ENCODE data around the gene RGS10. TPM values are rescaled to one million over a fixed set of nuclear protein-coding genes. Genes with fewer than 3 reads are reported as not detected.

Gene RGS10
- total and polyA plus RNA-seq, 10 of the 15 experiments (the other 5 are each of a cell fraction or from before 2014, with no cell fraction given) = 72.8 to 193 (median 127) TPM

DNA sequence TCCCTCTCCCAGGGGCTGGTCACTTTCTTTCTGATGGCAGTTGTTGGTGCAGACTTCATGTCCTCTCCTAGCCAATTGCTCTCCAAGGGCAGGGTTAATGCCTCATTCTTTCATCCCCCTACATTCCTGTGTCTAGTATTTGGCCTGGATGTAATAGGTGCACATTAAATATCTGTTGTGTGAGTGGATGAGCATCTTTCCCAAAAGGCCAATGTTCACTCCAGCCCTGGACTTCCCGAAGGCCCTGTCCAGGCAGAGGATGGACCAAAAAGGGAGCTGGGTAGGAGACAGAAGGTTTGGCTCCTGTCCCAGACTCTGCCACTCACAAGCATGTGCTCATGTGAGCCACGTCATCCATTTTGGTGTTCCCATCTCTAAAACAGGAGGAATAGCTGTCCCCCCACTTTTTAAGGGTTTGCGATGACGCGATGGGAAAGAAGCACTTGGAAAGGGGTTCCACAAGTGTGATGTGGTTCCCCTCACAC lies 47.5 kb downstream of the RGS10 start:
- peaks cover 12% of the 10 kb centered on the region for H3K4me1 ChIP-seq (ENCODE audit: control insufficient read depth, insufficient read depth, low read length)
- H3K27ac ChIP-seq (ENCODE audit: control insufficient read depth, insufficient read depth) = no peak overlapping the region
- intact Hi-C loops (cut with micrococcal nuclease; ENCODE audit: unreplicated experiment) = no loop called here

DNA sequence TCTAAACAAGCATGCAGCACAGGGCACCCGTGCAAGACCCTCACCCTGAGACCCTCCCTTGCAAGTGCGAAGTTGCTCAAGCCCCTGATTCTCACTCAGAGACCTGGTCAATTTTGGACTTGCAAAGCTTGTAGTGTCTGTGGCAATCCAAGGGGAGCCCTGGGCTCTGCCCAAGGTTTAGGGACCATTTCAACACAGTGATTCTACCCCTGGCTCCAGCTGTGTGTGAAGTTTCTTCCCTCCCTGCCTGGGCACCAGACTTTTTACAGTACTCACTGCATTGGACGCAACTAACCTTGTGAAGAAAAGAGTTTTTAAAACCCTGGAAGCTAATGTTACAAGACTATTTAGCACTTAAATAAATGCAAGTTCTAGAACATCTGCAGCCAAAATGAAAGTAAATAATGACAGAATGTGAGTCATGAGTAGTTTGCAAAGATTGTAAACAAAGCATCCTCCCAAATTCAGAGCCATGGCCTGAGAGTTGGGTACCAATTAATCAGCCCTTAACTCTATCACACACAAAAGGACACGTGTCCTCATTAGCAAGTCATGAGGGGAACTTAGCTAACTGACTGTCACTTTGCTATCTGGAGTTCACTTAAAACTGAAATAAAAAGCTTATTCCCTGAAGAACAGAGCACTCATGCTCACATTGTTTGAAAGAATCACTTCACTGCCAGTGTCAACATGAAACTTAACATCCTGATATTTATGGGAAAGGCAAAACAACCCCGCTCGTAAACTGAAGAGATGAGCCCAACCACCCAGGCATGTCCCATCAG lies 48.1 kb downstream of the RGS10 start:
- ATAC-seq = no peak
- TF ChIP-seq, protein P1, sequence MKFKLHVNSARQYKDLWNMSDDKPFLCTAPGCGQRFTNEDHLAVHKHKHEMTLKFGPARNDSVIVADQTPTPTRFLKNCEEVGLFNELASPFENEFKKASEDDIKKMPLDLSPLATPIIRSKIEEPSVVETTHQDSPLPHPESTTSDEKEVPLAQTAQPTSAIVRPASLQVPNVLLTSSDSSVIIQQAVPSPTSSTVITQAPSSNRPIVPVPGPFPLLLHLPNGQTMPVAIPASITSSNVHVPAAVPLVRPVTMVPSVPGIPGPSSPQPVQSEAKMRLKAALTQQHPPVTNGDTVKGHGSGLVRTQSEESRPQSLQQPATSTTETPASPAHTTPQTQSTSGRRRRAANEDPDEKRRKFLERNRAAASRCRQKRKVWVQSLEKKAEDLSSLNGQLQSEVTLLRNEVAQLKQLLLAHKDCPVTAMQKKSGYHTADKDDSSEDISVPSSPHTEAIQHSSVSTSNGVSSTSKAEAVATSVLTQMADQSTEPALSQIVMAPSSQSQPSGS (IDR thresholded peaks at IDR 0.05; ENCODE audit: low read length) = no peak
- TF ChIP-seq RAD51 (IDR thresholded peaks at IDR 0.05) (peak; percentile 69), ZNF384 (IDR thresholded peaks at IDR 0.05; ENCODE audit: borderline replicate concordance, low read depth, low read length) (no peak)
- TF ChIP-seq, protein P2, sequence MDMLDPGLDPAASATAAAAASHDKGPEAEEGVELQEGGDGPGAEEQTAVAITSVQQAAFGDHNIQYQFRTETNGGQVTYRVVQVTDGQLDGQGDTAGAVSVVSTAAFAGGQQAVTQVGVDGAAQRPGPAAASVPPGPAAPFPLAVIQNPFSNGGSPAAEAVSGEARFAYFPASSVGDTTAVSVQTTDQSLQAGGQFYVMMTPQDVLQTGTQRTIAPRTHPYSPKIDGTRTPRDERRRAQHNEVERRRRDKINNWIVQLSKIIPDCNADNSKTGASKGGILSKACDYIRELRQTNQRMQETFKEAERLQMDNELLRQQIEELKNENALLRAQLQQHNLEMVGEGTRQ (IDR thresholded peaks at IDR 0.05; ENCODE audit: borderline replicate concordance, low read depth, low read length) = peak; percentile 5; the same call in 1 of the 2 replicates
- TF ChIP-seq, protein P3, sequence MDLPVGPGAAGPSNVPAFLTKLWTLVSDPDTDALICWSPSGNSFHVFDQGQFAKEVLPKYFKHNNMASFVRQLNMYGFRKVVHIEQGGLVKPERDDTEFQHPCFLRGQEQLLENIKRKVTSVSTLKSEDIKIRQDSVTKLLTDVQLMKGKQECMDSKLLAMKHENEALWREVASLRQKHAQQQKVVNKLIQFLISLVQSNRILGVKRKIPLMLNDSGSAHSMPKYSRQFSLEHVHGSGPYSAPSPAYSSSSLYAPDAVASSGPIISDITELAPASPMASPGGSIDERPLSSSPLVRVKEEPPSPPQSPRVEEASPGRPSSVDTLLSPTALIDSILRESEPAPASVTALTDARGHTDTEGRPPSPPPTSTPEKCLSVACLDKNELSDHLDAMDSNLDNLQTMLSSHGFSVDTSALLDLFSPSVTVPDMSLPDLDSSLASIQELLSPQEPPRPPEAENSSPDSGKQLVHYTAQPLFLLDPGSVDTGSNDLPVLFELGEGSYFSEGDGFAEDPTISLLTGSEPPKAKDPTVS (IDR thresholded peaks at IDR 0.05; ENCODE audit: low read depth, low read length) = no peak
- no peak overlapping the region for H2AFZ ChIP-seq (ENCODE audit: control insufficient read depth, low read depth, low read length)
- SMC1A ChIA-PET (ENCODE audit: uncharacterized antibody, unreplicated experiment) = interaction anchor here (0.8 to 0.9 kb wide), 2 partner anchors 33 to 314 kb away, joined by 3 read pairs; no protein-coding TSS in a partner anchor
- no peak for FAIRE-seq
- no peak overlapping the region for H3K27ac ChIP-seq (ENCODE audit: control insufficient read depth, insufficient read depth)
- H3K4me1 ChIP-seq (ENCODE audit: control insufficient read depth, insufficient read depth, low read length) = peaks cover 15% of the 10 kb centered on the region
- H3K79me2 ChIP-seq (ENCODE audit: control insufficient read depth, insufficient read depth, low read length) = no peaks in the 10 kb centered on the region
- no peak overlapping the region for H3K4me3 ChIP-seq
- H3K9me3 ChIP-seq (replicated peaks; ENCODE audit: control insufficient read depth, insufficient read depth, low read length) = no peaks in the 10 kb centered on the region
- no peak overlapping the region for H3K9ac ChIP-seq (ENCODE audit: control insufficient read depth, insufficient read depth, low read length)
- no peak overlapping the region for H3K4me2 ChIP-seq (ENCODE audit: control insufficient read depth, insufficient read depth)
- CTCF ChIA-PET = interaction anchor here (0.7 to 1.8 kb wide), 7 partner anchors 38 to 295 kb away, joined by 3 to 6 read pairs (median 3); partner anchors contain the start of genes GRK5 and RGS10
- no peaks in the 10 kb centered on the region for H4K20me1 ChIP-seq (ENCODE audit: control insufficient read depth, insufficient read depth)
- peaks cover 0 to 5% of the 10 kb centered on the region in 2 experiments; a peak in 2 of 4 replicates for H3K36me3 ChIP-seq (ENCODE audit: control insufficient read depth in 2 of 2, insufficient read depth in 2 of 2, low read length in 1 of 2)
- no peak for DNase-seq (ENCODE audit: low read depth, low spot score)
- RAD21 ChIA-PET (ENCODE audit: unreplicated experiment) = interaction anchor here (0.8 to 2.0 kb wide), 5 partner anchors 23 to 291 kb away, joined by 3 to 7 read pairs (median 3); partner anchors contain the start of gene RGS10
- H3K27me3 ChIP-seq (replicated peaks in 1 of 2; ENCODE audit: control insufficient read depth in 2 of 2, insufficient read depth in 2 of 2, low read length in 1 of 2) = no peaks in the 10 kb centered on the region
- intact Hi-C loops (cut with micrococcal nuclease; ENCODE audit: unreplicated experiment) = no loop called here
- no TSS peak for BruUV-seq (replicated peaks)
- 78% methylated on average over 6 of the region's 6 CpGs for WGBS (ENCODE audit: insufficient coverage, insufficient replicate concordance, low lambda C conversion rate, missing lambda C conversion rate)
- in situ Hi-C loops (cut with MboI) = loop anchor here (5.0 kb wide), 1 partner anchor 287 kb away; the partner anchor contains the start of gene GRK5
- POLR2A ChIA-PET = interaction anchor here (0.6 to 1.6 kb wide), 2 partner anchors 47 to 408 kb away, joined by 3 to 4 read pairs; no protein-coding TSS in a partner anchor

More for the DNA sequence above, 47.5 kb downstream of the RGS10 start:
- no peak overlapping the region for H2AFZ ChIP-seq (ENCODE audit: control insufficient read depth, low read depth, low read length)
- ChIA-PET RAD21 (ENCODE audit: unreplicated experiment) (interaction anchor here (0.8 to 2.0 kb wide), 4 partner anchors 22 to 47 kb away, joined by 3 to 7 read pairs (median 4); partner anchors contain the start of gene RGS10), POLR2A (interaction anchor here (1.6 kb wide), 1 partner anchor 46 kb away, joined by 3 read pairs; no protein-coding TSS in a partner anchor), CTCF (interaction anchor here (0.9 to 1.8 kb wide), 4 partner anchors 48 to 296 kb away, joined by 3 to 6 read pairs (median 4); partner anchors contain the start of genes GRK5 and RGS10), SMC1A (ENCODE audit: uncharacterized antibody, unreplicated experiment) (interaction anchor here (0.9 kb wide), 1 partner anchor 34 kb away, joined by 3 read pairs; no protein-coding TSS in a partner anchor)
- peaks cover 0 to 5% of the 10 kb centered on the region in 2 experiments; a peak in 2 of 4 replicates for H3K36me3 ChIP-seq (ENCODE audit: control insufficient read depth in 2 of 2, insufficient read depth in 2 of 2, low read length in 1 of 2)
- in situ Hi-C loops (cut with MboI) = no loop called here
- no peak overlapping the region for H3K4me2 ChIP-seq (ENCODE audit: control insufficient read depth, insufficient read depth)
- BruUV-seq (replicated peaks) = no TSS peak
- no peak overlapping the region for H3K4me3 ChIP-seq
- H3K9ac ChIP-seq (ENCODE audit: control insufficient read depth, insufficient read depth, low read length) = no peak overlapping the region
- no peak for TF ChIP-seq NR2C1 (IDR thresholded peaks at IDR 0.05)
- TF ChIP-seq NFIC (IDR thresholded peaks at IDR 0.05; ENCODE audit: low read depth, low read length) = no peak
- TF ChIP-seq RAD51 (IDR thresholded peaks at IDR 0.05) = no peak
- WGBS (ENCODE audit: insufficient coverage, insufficient replicate concordance, low lambda C conversion rate, missing lambda C conversion rate) = 95% methylated on average over 5 of the region's 5 CpGs
- FAIRE-seq (no peak), DNase-seq (ENCODE audit: low read depth, low spot score) (no peak), ATAC-seq (no peak)
- H4K20me1 ChIP-seq (ENCODE audit: control insufficient read depth, insufficient read depth) = no peaks in the 10 kb centered on the region
- no peaks in the 10 kb centered on the region for H3K9me3 ChIP-seq (replicated peaks; ENCODE audit: control insufficient read depth, insufficient read depth, low read length)
- H3K27me3 ChIP-seq (replicated peaks in 1 of 2; ENCODE audit: control insufficient read depth in 2 of 2, insufficient read depth in 2 of 2, low read length in 1 of 2) = no peaks in the 10 kb centered on the region
- H3K79me2 ChIP-seq (ENCODE audit: control insufficient read depth, insufficient read depth, low read length) = no peaks in the 10 kb centered on the region
